ENCODE data around the gene CACNB4. TPM values are rescaled to one million over a fixed set of nuclear protein-coding genes. Genes with fewer than 3 reads are reported as not detected.

Gene CACNB4
- total RNA-seq, 1 experiment from 2014 or later: 0.19 TPM

DNA sequence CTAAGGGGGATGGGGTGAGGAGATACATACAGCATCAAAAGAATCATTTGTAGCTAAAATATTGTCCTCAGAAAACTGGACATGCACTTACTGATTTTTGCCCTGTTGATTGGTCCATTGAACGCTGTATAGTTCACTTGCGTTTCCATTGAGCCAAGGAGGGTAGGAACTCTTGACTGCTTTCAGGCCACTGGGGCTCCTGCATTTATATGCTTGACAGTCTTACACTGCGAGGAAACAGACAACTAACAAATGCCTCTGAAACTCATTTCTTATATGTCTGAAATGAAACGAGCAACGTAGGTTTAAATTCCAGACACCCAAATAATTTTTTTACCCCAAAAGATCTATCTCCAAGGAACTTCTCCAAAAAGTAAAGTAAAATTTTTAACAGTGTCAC is 312.8 kb downstream of the CACNB4 start:
- H3K9me3 ChIP-seq (ENCODE audit: low read depth, low read length, poor library complexity, severe bottlenecking): no peaks in the 10 kb centered on the region
- CTCF ChIA-PET: no interaction called here
- no peaks in the 10 kb centered on the region for H3K36me3 ChIP-seq (ENCODE audit: insufficient read depth, low read length, poor library complexity, severe bottlenecking)
- no peak for DNase-seq (ENCODE audit: low spot score)
- H3K27ac ChIP-seq (ENCODE audit: low read depth, low read length, poor library complexity, severe bottlenecking): no peak overlapping the region
- TF ChIP-seq CTCF (conservative IDR thresholded peaks at IDR 0.05; ENCODE audit: low read depth, low read length) (no peak), EZH2 (IDR thresholded peaks at IDR 0.05; ENCODE audit: borderline replicate concordance, low read depth, low read length, poor library complexity, severe bottlenecking) (no peak)
- no peaks in the 10 kb centered on the region for H3K4me1 ChIP-seq (ENCODE audit: insufficient read depth, low read length, poor library complexity, severe bottlenecking)
- intact Hi-C loops (cut with micrococcal nuclease; ENCODE audit: unreplicated experiment): no loop called here
- H3K4me3 ChIP-seq (ENCODE audit: low read depth, low read length, poor library complexity, severe bottlenecking): no peak overlapping the region
- H3K27me3 ChIP-seq (replicated peaks; ENCODE audit: insufficient read depth, low read depth, low read length, poor library complexity): no peaks in the 10 kb centered on the region
- POLR2A ChIA-PET (ENCODE audit: low non-redundant PET): no interaction called here
- BruUV-seq (replicated peaks): no TSS peak

DNA sequence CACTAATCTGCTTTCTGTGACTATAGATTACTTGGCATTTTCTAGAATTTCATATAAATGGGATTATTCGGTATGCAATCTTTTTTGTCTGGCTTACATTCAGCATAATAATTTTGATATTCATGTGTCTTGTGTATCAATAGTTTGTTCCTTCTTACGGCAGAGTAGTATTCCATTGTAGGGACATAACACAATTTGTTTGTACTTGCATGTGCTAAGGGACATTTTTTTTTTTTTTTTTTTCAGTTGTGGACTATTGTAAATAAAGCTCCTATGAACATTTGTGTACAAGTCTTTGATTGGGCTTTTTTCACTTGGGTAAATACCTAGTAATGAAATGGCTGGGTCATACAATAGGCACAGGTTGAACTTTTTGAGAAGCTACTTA is 315.7 kb downstream of the CACNB4 start:
- no peaks in the 10 kb centered on the region for H3K9me3 ChIP-seq (ENCODE audit: low read depth, low read length, poor library complexity, severe bottlenecking)
- no peak overlapping the region for H3K27ac ChIP-seq (ENCODE audit: low read depth, low read length, poor library complexity, severe bottlenecking)
- H3K4me3 ChIP-seq (ENCODE audit: low read depth, low read length, poor library complexity, severe bottlenecking): no peak overlapping the region
- no peaks in the 10 kb centered on the region for H3K4me1 ChIP-seq (ENCODE audit: insufficient read depth, low read length, poor library complexity, severe bottlenecking)
- no peak for TF ChIP-seq CTCF (conservative IDR thresholded peaks at IDR 0.05; ENCODE audit: low read depth, low read length)
- no peak for TF ChIP-seq EZH2 (IDR thresholded peaks at IDR 0.05; ENCODE audit: borderline replicate concordance, low read depth, low read length, poor library complexity, severe bottlenecking)
- no TSS peak for BruUV-seq (replicated peaks)
- H3K27me3 ChIP-seq (replicated peaks; ENCODE audit: insufficient read depth, low read depth, low read length, poor library complexity): no peaks in the 10 kb centered on the region
- DNase-seq (ENCODE audit: low spot score): no peak
- intact Hi-C loops (cut with micrococcal nuclease; ENCODE audit: unreplicated experiment): no loop called here
- CTCF ChIA-PET: no interaction called here
- POLR2A ChIA-PET (ENCODE audit: low non-redundant PET): no interaction called here
- H3K36me3 ChIP-seq (ENCODE audit: insufficient read depth, low read length, poor library complexity, severe bottlenecking): no peaks in the 10 kb centered on the region

Other genes with a start within 250 kb of the CACNB4 start
- gene STAM2, start 76.7 kb upstream of the CACNB4 start, total RNA-seq (2021): 21.3 and 28.1 TPM in 2 replicates
- gene FMNL2, start 236.1 kb upstream of the CACNB4 start, total RNA-seq (2021): 42.2 and 43.1 TPM in 2 replicates

All from A673 (cell line).